ENCODE data around the gene GPNMB.

DNA sequence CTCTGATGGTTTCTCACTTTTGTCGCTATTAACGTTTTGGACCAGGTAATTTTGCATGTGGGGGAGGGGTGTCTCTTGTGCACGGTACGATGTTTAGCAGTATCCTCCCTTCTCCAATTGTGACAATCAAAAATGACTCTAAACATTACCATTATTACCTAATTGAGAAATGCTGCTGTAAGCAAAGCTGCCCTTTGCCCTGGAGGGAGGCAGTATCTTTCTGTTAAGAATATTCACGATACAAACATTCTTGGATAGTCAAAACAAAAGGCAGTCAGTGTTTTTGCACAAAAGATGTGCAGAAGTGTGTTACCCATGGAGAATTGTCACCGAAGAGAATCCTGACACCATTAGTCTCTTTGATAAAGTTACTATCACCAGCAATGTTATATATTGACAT lies 62.2 kb downstream of the GPNMB start:
- TF ChIP-seq, protein P1, sequence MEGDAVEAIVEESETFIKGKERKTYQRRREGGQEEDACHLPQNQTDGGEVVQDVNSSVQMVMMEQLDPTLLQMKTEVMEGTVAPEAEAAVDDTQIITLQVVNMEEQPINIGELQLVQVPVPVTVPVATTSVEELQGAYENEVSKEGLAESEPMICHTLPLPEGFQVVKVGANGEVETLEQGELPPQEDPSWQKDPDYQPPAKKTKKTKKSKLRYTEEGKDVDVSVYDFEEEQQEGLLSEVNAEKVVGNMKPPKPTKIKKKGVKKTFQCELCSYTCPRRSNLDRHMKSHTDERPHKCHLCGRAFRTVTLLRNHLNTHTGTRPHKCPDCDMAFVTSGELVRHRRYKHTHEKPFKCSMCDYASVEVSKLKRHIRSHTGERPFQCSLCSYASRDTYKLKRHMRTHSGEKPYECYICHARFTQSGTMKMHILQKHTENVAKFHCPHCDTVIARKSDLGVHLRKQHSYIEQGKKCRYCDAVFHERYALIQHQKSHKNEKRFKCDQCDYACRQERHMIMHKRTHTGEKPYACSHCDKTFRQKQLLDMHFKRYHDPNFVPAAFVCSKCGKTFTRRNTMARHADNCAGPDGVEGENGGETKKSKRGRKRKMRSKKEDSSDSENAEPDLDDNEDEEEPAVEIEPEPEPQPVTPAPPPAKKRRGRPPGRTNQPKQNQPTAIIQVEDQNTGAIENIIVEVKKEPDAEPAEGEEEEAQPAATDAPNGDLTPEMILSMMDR (IDR thresholded peaks at IDR 0.05): no peak
- no peak for TF ChIP-seq EP300 (IDR thresholded peaks at IDR 0.05)

Measured in tibial nerve (tissue), 4 donors.